NCI-H510A (cell line): ENCODE data around the gene ASTN2.

Experiments used
- DNase-seq: peaks from one replicate; lab custom pipeline; 2025; lab: John Stamatoyannopoulos, UW

Gene ASTN2

GRCh38 chr9:116422119-116422979 lies 992.5 kb downstream of the ASTN2 start:
- DNase-seq: no peak

GRCh38 chr9:116420993-116421538 lies 993.8 kb downstream of the ASTN2 start:
- DNase-seq: no peak

- no peak for DNase-seq
These were observed 995.7 kb downstream of the ASTN2 start for GRCh38 chr9:116419181-116419580.

- no peak for DNase-seq
These were observed 997.4 kb downstream of the ASTN2 start for GRCh38 chr9:116417464-116417863.

GRCh38 chr9:116416421-116416820 lies 998.4 kb downstream of the ASTN2 start:
- no peak for DNase-seq

GRCh38 chr9:116414374-116414773 lies 1000.5 kb downstream of the ASTN2 start:
- no peak for DNase-seq

- DNase-seq: no peak
These were observed 1003.4 kb downstream of the ASTN2 start for GRCh38 chr9:116411506-116411905.

GRCh38 chr9:116409638-116410037 lies 1005.2 kb downstream of the ASTN2 start:
- DNase-seq: no peak

- DNase-seq: no peak
These were observed 1005.7 kb downstream of the ASTN2 start for GRCh38 chr9:116409129-116409528.

- DNase-seq: no peak
These were observed 1008.4 kb downstream of the ASTN2 start for GRCh38 chr9:116406469-116406868.

- no peak for DNase-seq
These were observed 1009.5 kb downstream of the ASTN2 start for GRCh38 chr9:116405321-116405720.

GRCh38 chr9:116404228-116404627 lies 1010.6 kb downstream of the ASTN2 start:
- DNase-seq: no peak

- no peak for DNase-seq
These were observed 1011.7 kb downstream of the ASTN2 start for GRCh38 chr9:116403171-116403570.

GRCh38 chr9:116395699-116396037 lies 1019.2 kb downstream of the ASTN2 start:
- DNase-seq: no peak

GRCh38 chr9:116394894-116395698 lies 1019.8 kb downstream of the ASTN2 start:
- DNase-seq: no peak

- DNase-seq: no peak
These were observed 1020.8 kb downstream of the ASTN2 start for GRCh38 chr9:116394070-116394469.

GRCh38 chr9:116393198-116393597 lies 1021.7 kb downstream of the ASTN2 start:
- DNase-seq: no peak

GRCh38 chr9:116391306-116391900 lies 1023.5 kb downstream of the ASTN2 start:
- no peak for DNase-seq

- no peak for DNase-seq
These were observed 1024.3 kb downstream of the ASTN2 start for GRCh38 chr9:116390303-116391228.

GRCh38 chr9:116389541-116390302 lies 1025.1 kb downstream of the ASTN2 start:
- no peak for DNase-seq
